NCI-H187 treated with DMSO at 0.1 percent for 48 hours (cell line): ENCODE results near the gene RGS14.
"Not testable (repeated sequence)": the region's sequence is repeated elsewhere in the genome, so short reads cannot be mapped to it uniquely, and the experiment has no call there.

Experiments
- DNase-seq: peaks from one replicate; lab custom pipeline; 2025; lab: John Stamatoyannopoulos, UW

RGS14 gene

DNA sequence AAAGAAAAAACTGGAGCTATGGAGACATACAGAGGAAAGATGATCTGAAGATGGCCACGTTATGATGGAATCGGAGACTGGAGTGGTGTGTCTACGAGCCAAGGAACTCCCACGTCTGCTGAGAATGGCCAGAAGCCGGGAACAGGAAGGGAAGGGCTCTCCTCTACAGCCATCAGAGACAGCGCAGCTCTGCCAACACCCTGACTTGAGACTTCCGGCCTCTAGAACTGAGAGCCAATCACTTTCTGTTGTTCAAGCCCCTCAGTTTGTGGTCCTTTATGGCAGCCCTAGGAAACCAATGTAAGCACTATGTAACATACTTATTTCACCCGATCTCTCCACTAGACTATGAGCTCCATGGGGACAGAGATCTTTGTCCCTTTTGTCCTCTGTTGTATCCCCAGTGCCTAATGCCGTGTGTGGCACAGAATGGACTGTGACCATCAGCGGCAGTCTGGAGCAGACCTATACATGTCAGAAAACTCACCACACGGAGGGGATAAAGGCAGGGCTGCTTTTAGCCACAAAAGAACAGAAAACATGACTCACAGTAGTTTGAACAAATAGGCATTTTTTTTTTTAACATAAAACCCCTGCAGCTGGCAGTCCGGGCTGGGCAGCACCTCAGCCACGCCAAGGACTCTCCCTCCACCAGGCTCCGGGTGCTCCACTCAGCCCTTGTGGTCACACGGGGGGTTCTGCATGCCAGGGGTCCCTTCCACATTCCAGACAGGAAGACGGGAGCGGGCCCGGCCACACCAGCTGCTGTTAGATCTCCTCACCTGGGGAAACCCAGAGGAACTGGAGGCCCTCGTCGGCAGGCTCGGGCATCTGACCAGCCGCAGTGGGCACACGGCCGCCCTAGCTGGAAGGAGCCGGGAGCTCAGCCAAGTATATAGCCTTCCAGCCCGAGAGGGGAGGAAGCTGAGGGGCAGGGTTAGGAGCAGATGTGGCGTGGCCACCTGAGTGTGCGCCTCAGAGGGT is 29.9 kb upstream of the RGS14 start:
- DNase-seq: no peak

DNA sequence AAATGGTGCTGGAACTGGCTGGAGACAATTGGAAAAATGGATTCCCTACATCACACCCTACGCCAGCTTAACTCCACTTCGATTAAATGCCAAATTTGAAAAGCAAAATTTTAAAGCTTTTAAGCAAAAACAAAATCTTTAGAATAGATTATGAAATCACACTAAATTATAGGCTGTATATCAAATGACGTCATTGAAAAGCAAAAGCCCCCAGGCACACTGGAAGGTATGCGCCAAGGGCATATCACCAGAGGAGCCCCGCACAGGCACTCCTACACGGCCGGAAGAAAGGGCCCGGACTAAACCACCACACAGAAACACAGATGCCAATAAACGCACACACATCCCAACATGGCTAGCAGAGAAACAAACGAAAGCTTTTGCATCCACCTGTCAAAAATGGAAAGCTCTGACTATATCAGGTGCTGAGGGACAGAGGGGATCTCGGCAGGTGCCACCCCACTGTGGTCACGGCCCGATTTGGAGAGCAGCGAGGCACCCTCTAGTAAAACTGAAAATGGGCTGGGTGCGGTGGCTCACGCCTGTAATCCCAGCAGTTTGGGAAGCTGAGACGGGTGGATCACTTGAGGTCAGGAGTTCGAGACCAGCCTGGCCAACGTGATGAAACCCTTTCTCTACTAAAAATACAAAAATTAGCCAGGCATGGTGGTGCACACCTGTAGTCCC is 29.0 kb upstream of the RGS14 start:
- no peak for DNase-seq

DNA sequence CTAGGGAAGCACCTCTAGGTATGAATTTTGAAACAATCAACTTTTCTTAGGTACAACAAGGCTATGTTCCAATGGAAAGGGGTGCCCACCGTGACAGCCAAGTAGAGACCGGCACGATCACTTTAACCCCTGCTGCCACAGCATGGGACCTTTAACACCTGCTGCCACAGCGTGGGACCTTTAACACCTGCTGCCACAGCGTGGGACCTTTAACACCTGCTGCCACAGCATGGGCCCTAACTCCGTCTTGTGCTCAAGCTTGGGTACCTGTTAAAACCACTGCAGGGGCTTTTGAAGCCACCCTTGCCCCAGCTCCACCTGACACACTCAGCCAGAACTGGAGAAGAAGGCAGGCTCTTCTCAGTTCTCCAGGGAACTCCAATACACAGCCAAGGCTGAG is 27.8 kb upstream of the RGS14 start:
- DNase-seq: no peak

DNA sequence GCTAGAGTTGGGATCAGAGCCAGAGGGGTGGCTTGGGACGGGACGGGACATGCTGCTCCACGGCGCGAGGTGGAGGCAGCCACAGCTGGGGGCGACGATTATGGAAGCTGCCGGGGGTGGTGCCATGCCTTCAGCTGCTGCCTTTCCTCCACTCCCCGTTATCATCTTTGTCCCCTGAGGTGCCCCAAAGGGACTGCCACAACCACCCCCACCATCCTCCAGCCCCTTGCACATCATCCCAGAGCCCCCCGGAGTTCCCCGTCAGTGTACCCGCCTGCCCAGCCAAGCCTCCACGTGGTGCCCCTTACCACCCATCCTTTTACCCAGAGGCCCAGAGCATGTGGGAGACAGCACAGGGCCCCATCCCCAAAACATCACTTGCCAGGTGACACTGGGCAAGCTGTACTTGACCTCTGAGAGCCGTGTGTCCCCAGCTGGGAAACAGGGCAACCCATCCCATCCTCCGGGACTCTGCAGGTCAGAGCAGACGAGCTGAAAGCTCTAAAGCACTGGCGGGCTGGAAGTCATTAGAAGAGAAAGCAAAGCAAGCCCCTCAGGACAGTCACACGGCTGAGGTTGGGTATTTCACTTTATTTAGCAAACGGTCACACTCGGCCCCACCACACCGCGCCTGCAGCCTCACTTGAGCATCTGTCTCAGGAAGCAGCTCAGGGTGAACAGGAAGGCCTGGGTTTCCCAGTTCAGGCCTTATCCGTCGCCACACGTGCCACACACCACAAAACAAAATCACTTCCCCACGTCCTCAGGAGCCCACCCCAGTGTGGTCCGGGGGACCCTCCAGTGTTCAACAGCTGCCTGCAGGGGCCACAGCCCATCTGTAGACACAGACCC is 26.5 kb upstream of the RGS14 start:
- no peak for DNase-seq

DNA sequence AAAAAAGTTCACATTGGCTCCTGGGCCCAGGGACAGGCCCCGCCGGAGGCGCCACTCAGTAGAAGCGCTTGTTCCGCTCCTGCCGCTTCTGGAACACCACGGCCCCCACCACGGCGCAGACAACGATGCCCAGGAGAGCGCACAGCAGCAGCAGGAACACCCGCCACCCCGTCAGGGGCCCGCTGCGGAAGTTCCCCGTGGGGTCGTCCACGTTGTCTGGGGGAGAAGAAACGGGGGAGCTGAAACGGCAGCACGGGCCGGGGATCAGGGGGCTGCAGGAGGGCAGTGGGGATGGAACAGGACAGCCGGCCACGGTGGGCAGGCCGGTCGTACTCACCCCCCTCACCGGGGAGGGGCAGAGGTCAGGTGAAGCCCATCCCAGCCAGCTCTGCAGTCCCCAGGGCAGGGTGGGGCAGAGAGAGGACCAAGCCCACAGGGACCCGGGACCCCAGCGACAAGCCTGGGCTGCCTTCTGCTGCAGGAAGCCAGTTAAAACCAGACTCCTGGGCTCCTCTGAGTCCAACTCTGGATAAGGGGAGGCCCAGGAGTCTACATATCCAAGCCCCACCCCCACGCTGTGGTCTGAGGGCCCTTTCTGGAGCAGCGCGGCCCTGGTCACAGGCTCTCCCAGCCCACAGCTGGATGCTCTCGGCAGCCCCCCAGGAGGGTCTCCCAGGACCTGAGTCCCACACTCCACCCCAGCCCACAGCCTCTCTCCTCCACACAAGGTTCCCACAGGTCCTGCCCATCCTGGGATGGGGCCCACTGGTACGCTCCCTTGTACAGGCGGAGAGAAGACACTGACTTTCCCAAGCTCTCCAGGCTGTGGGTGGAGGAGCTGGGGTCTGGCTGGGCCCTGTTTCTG is 25.5 kb upstream of the RGS14 start:
- DNase-seq: no peak

DNA sequence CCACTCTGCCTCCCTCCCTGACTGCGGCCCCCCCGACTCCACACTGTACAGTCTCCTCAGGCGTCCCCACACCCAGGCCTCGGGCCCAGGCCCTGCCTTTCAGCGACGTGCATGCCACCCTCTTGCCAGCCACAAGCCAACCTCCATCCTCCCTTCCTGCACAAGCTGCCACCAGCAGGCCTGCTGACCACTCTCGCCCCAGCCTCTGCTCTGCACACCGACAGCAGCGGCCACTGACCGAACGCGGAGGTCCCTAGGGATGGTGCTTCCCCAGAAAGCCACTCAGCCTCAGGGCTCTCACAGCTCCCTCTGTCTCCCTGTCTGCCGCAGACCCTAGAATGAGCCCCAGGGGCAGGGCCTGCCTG is 24.8 kb upstream of the RGS14 start:
- DNase-seq: no peak

DNA sequence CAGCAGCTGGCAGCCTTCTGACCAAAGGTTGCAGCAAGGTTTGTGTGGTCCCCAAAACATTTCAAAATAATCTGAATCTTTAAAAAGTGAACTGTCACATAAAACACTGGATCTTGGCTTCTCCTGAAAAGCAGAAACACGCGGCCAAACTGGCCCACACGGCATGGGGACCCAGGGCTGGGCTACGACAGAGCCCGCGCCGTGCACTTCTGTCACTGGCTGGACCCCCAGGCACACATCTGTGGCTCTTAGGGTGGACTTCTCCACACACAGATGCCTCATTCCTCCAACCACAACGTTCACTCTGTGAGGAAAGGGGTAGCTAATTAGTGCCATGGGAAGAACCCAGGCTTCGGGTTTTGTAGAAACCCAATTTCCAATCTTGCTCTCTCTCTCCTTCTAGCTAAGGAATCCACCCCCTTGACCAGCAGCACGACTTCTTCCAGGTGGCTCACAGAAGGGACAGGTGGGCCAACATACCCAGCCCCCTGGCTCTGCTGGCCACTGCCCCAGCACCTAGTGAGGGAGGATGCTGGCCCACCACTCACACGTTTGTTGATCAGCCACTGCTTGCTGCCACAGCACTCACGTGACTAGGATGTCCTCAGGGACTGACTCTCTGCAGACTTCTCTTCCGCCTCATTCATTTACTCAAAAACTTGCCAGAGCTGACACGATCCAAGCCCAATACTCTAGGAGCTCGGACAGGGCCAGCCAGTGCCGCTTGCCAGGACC is 24.1 kb upstream of the RGS14 start:
- DNase-seq: no peak

DNA sequence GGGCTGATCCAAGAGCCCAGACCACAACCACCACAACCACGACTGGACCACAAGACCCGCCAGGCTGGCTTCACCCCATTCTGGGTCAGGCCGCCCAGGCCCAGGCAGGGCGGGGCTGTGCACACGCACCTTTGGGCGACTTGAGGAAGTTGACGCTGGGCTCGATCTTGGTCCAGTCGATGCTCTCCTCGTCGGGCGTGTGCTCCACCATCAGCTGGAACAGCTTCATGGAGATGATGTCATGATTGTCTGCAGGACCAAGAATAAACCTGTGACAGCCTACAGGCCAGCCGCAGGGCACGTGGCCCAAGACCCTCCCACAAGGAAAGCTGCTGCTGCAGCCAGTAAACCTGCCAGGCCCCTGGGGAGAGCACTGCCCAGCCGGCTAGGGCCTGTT is 23.6 kb upstream of the RGS14 start:
- DNase-seq: no peak

DNA sequence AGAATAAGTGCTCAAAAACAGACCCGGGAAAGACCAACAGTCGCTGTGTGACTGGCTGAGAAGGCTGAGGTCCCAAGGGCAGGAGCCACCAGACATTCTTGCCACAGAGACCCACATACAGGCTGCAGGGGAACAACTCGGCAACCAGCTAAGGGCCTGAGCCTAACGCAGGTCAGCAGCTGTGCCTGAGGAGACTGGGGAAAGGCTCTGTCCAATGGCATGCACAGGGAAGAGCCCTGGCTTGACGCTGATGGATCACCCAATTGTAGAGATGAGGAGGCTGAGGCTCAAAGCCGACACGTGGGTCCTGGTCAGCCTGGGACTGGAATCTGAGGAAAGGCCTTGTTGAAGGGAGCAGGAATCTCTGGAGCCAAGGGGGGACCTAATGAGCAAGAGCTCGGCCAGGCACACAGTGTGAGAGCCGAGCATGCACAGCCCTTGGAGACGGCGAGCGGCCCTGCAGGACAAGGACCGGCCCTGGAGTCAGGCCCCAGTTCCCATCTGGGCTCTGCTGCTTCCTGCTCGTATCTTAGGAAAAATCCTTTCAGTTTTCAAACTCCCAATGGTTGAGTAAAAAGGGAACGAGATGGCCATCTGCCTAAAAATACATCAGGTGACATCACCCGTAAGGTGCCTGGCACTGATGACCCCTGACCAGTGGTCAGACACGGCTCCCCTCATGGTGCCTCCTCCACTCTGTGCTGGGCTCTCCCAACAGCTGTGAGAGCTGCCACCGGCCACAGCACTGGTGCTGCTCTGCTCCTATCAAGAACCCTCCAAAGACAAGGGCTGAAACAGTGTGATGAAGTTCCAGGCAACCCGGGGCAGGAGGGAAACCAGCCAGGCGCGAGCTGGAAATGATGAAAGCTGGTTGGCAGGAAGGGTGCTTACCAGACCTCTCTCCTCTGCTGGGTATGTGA is 22.7 kb upstream of the RGS14 start:
- DNase-seq: no peak

DNA sequence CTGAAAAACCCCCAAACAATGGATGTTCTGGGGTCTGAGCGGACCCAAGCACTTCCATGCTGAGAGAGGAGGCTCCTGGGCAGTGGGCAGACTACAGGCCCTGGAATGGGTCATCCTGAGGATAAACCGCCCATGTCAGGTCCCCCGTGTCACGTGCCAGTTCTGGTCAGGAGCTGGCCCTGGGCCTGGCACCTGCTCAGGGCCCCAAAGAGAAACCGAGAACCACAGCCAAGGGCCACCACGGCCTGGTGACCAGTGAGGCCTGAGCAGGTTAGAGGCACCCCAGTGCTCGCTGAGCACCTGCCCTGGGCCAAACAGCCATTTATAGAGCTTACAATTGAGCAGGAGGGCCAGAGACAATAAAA is 22.0 kb upstream of the RGS14 start:
- no peak for DNase-seq

DNA sequence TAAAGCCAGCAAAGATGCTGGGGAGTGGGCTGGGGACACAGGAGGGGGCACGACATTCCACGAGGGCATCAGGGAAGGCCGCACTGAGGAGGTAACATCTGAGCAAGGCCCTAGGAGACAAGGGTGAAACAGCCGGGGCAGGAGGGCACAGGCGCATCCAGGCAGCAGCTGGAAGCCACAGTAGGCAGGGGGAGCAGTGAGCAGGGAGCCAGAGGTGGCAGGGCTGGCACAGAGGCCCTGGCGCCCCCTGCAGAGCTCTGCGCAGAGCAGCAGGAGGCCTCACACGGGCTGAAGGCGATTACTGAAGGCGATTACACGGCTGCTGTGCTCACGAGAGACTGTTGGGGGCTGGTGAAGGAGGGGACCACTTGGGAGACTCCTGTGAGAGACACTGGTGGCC is 21.6 kb upstream of the RGS14 start:
- DNase-seq: no peak

DNA sequence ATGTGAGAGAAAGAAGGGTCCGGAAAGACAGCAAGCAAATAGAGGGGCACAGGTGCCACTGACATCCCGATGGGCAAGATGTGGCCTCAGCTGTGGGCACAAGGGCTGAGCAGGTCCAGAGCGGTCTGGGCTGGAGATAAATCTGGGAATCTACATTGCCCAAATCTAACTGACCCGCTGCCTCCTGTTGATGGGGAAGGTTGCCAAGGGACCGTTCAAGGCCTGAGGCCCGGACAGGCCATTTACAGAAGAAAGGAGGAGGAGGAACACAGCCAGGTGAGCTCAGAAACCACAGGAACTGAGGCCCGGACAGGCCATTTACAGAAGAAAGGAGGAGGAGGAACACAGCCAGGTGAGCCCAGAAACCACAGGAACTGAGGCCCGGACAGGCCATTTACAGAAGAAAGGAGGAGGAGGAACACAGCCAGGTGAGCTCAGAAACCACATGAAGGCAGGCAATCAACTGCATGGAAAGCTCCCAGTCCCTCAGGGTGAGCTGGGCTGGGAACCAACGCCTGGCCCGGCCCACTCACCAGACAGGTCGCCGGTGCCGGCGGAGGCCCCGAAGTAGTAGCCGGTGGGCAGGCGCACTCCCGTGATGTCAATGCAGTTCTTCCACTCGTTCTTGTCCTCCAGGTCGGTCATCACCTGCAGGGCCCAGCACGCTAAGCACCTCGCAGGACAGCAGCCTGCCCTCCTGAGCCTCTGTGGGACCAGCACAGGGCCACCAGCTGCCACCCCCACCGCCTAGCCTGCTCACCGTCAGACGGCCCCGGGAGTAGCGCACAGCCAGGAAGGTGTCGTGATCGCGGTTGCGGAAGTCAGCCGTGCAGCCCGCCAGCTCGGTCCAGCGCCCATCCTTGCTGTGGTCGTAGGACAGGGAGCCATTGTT is 20.9 kb upstream of the RGS14 start:
- DNase-seq: no peak

DNA sequence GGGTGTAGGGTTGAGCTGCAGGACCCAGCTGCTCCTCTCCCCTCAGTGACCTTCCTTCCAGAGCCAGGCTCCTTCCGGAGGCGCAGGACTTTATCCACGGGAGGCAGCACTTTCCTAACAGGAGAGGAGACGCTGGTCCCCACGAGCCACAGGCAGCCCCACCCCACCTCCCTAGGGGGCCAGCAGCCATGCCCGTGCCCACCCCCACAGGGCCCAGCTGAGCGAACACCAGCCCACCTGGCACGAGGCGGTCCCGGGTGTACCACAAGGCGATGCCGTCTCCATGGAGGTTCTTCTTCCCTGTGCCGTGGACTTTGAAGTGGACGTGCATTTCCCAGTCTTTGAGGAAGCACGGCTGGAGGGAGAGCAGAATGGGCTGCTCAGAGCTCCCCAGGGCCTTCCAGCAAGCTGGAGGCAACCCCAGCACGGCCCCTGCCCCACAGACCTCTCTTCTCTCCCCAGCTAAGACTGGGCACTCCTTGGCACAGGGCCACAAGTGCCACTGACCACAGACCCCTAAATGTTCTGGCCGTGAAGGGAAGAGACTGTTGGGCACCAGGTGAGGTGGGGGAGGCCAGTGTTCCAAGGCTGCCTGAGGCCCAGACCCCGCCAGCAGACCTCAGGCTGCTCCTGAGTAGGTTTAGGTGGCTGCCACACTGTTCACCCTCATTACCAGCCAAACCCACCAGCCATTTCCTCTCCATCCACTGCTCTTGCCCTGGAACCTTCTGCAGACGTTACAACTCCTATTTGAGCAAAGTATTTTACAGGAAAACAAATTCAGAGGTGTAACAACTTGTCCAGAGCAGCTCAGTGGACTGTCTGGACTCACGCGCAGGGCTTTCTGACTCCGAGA is 19.2 kb upstream of the RGS14 start:
- no peak for DNase-seq

DNA sequence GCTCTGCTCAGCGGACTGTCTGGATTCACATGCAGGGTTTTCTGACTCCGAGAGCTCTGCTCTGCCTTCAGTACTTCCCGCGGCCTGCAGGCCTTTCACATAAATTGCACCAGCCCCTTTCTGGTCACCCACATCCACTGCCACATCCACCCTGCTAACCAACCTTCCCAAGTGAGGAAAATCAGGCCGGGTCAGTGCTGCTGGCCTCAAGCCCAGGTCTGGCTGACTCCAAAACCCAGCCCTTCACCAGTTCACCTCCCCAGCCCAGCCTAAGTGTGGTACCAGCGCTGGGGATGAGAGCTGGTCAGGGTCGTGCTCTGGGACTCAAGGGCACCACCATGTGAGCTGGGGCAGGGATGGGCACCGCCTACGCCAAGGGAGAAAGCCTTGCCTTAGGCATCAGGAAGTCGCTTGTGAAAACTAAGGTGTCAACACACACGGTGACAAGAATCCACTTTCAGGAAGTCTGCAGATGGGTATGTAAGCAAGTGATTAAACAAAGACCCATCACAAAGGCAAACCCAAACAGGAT is 18.6 kb upstream of the RGS14 start:
- no peak for DNase-seq

DNA sequence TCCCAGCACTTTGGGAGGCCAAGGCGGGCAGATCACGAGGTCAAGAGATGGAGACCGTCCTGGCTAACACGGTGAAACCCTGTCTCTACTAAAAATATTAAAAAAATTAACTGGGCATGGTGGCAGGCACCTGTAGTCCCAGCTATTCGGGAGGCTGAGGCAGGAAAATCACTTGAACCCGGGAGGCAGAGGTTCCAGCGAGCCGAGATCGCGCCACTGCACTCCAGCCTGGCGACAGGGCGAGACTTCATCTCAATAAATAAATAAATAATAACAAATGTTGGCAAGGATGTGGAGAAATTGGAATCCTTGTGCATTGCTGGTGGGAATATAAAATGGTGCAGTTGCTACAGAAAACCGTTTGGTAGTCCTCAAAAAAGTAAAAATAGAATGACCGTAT is 14.7 kb upstream of the RGS14 start:
- not testable (repeated sequence) for DNase-seq

DNA sequence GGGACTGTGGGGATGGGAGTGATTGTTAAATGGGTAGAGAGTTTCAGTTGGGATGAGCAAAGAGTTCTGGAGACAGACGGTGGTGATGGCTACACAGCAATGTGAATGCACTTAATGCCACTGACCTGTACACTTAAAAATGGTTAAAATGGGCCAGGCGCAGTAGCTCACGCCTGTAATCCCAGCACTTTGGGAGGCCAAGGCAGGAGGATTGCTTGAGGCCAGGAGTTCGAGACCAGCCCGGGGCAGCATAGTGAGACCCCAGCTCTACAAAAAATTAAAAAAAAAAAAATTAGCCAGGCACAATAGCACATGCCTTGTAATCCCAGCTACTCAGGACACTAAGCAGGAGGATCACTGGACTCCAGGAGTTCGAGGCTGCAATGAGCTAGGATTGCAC is 13.9 kb upstream of the RGS14 start:
- no peak for DNase-seq

DNA sequence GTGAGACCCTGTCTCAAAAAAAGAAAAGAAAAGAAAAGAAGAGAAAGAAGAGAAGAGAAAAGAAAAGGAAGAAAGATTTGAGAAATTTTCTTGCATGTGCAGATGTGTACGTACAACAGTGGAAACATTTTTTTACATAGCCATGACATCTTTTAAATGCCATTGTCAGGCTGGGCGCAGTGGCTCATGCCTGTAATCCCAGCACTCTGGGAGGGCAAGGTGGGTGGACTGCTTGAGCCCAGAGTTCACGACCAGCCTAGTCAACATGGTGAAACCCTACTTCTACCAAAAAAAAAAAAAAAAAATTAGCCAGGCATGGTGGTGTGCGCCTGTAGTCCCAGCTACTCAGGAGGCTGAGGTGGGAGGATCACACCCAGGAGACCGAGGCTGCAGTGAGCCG is 12.8 kb upstream of the RGS14 start:
- DNase-seq: no peak

DNA sequence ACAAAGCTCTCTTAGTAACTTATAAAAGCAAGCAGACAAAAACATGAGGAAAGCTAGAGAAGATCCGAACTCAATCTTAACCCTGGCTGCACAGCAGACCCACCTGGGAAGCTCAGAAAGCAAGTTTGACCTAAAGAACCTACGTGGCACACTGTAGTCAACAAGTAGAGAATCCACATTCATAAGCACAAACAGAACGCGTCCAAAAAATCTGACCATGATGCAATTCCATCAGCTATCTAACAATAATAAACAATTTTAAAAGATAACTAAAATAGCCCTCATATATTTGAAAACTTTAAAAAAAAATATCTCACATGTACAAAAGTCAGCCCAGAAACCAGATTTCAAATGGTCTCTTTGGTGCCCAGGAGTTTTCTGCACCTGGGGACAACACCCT is 10.9 kb upstream of the RGS14 start:
- DNase-seq: no peak
